AG10803 (cell line): ENCODE measurements around the gene WBP2.

Experiments used
- DNase-seq: peaks from one replicate; pipeline ENCODE4 v3.0.0; 2010; ENCODE audit warnings: low read depth
- H3K4me3 ChIP-seq: 2 replicates; pipeline ENCODE4 v1.5.1; 2011; ENCODE audit warnings: mild to moderate bottlenecking, low read length, control low read depth
- TF ChIP-seq, protein P1 (sequence below): conservative IDR thresholded peaks from 2 replicates; pipeline ENCODE4 v1.5.1; 2011; ENCODE audit warnings: mild to moderate bottlenecking, low read length, control low read depth, inconsistent platforms

The WBP2 gene

DNA sequence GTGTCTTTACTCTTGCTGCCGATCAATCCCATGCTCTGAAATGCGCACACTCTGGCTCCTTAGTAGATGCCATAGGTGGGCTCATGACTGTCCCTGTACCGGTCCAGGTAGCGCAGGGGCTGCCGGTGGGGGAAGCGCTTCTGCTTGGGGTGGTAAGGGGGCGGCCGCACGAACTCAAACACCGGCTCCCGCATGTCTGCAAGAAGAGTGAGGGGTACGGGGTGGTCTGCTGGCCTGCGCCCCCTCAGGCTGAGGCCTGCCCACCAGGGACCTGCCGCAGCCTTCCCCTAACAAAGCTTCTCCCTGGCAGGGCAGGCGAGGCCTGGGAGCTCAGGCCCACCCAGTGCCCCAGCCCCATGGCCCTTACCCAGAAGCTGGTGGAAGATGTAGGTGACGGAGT, 43.7 kb upstream of the WBP2 start:
- DNase-seq, result no peak
- no peak overlapping the region for H3K4me3 ChIP-seq
- TF ChIP-seq, protein P1, sequence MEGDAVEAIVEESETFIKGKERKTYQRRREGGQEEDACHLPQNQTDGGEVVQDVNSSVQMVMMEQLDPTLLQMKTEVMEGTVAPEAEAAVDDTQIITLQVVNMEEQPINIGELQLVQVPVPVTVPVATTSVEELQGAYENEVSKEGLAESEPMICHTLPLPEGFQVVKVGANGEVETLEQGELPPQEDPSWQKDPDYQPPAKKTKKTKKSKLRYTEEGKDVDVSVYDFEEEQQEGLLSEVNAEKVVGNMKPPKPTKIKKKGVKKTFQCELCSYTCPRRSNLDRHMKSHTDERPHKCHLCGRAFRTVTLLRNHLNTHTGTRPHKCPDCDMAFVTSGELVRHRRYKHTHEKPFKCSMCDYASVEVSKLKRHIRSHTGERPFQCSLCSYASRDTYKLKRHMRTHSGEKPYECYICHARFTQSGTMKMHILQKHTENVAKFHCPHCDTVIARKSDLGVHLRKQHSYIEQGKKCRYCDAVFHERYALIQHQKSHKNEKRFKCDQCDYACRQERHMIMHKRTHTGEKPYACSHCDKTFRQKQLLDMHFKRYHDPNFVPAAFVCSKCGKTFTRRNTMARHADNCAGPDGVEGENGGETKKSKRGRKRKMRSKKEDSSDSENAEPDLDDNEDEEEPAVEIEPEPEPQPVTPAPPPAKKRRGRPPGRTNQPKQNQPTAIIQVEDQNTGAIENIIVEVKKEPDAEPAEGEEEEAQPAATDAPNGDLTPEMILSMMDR, result no peak

DNA sequence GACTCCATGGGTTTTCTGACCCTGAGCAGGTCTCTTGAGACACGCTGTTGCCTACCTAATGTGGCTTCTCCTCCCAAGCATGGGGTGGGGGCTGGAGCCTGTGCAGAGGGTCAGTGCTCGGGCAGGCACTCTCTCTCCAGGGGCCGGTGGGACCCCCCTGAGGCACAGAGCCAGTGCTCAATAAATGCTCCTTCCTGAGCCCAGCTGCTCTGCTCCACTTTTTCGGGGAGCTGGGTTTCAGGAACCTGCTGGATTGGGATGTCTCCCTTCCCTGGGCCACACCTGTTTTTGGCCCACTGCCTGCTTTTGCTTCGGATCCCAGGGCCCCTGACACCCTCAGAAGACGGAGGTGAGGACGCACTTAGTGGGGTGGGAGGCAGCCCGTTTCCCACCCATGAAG, 42.9 kb upstream of the WBP2 start:
- TF ChIP-seq, protein P1, result no peak
- no peak overlapping the region for H3K4me3 ChIP-seq
- no peak for DNase-seq

GRCh38 chr17:75897160-75898019, 42.3 kb upstream of the WBP2 start:
- H3K4me3 ChIP-seq, result peak overlapping the region; percentile 77
- TF ChIP-seq, protein P1, result no peak
- no peak for DNase-seq

DNA sequence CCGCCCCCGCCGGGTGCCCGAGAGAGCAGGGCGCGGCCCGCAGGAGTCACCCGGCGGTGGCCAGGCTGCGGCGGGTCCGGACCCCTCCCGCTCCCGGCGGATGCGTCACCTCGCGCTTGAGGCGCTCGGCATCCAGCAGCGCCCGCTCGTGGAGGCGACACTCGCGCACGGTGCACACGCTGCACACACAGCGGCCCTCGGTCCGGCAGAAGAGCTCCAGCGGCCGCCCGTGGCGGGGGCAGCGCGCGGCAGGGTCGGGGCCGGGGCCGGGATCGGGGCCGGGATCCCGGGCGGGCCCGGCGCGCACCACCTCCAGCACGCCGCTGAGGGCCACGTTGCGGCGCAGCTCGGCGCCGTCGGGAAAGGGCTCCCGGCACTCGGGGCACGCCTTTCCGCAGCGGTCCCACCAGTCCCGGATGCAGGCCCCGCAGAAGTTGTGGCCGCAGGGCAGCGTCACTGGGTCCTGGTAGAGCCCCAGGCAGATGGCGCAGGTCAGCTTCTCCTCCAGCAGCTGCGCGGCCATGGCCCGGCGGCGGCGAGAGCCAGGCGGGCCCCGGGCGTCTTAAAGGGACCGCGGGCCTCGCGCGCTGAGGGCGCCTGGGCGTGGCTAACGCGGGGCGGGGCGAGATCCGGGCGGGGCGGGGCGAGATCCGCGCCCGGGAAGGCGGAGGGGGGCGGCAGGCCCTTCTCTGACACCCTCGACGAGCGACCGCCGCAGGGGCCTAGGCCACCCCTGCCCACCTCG, 41.5 kb upstream of the WBP2 start, which contains the start of gene TRIM65:
TSS of gene TRIM65 (minus strand) at position 537 of the 745 bp plus-strand sequence. CDS start at position 523, 14 bp downstream.
- H3K4me3 ChIP-seq, result peak within 1 kb of the TSS; percentile 77
- TF ChIP-seq, protein P1, result peak; percentile 25; the same call in 1 of the 2 replicates
- DNase-seq, result peak; percentile 74

DNA sequence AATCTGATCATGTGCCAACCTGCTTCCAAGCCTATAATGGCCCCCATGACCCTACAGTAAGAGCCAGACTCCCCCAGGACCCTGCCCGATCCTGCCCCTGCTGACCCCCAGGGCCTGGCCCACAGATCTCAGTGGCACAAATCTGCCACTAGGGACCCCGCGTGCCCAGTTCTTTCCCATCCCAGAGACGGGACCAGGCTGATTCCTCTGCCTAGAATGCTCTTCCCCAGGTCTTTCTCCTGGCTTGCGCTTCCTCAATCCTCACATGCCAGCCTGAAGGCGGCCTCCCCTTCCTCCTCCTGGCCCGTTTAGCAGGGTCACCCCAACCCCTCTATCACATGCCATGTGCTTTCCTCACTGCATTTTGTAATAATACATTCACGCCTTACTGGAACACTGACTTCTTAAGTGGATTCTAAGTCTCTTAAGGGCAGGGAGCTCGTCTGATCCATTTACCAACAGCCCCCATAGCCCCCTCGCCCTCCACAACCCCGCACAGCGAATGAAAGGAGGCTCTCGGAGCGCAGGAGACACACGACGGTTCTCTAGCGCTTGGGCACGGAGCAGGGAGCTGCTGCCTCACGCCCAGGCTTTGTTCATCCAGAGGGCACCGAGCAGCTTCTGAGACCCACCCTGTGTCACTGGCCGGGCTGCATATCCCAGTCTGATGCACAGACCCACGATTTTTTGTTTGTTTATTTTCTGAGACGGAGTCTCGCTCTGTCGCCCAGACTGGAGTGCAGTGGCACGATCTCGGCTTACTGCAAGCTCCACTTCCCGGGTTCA, 40.4 kb upstream of the WBP2 start:
- TF ChIP-seq, protein P1, result peak; percentile 54

GRCh38 chr17:75894049-75894733, 39.1 kb upstream of the WBP2 start:
- TF ChIP-seq, protein P1, result no peak
- H3K4me3 ChIP-seq, result no peak overlapping the region; the same call in 1 of the 2 replicates
- no peak for DNase-seq

More for the DNA sequence above, 40.4 kb upstream of the WBP2 start:
- H3K4me3 ChIP-seq, result peak overlapping the region; percentile 69
- DNase-seq, result peak; percentile 29
